AG10803 (cell line): Measurements from ENCODE around the gene SLC13A1.
"Not testable (repeated sequence)": the region's sequence is repeated elsewhere in the genome, so short reads cannot be mapped to it uniquely, and the experiment has no call there.

Source experiments
- DNase-seq: peaks from one replicate; pipeline ENCODE4 v3.0.0; 2010; ENCODE audit warnings: low read depth
- H3K4me3 ChIP-seq: 2 replicates; pipeline ENCODE4 v1.5.1; 2011; ENCODE audit warnings: mild to moderate bottlenecking, low read length, control low read depth
- TF ChIP-seq, protein P1 (sequence below): conservative IDR thresholded peaks from 2 replicates; pipeline ENCODE4 v1.5.1; 2011; ENCODE audit warnings: mild to moderate bottlenecking, low read length, control low read depth, inconsistent platforms

SLC13A1 gene

DNA sequence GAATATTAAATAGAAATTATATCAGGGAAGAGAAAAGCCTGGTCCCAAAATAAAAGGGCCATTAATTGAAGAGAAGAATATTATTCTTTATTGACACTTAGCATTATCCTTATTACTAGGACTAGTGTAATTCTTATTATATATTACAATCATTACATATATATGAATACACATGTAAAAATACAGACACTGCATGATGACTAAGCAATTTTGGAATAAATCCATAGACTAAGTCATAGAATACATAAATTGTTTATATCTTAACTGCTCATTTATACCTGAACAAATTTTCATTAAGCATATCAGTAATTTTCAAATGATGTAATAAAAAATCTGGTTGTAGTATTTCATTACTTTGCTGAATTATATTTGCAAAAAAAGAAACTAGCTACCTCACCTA lies 29.7 kb upstream of the SLC13A1 start:
- H3K4me3 ChIP-seq: no peak overlapping the region
- DNase-seq: no peak
- TF ChIP-seq, protein P1, sequence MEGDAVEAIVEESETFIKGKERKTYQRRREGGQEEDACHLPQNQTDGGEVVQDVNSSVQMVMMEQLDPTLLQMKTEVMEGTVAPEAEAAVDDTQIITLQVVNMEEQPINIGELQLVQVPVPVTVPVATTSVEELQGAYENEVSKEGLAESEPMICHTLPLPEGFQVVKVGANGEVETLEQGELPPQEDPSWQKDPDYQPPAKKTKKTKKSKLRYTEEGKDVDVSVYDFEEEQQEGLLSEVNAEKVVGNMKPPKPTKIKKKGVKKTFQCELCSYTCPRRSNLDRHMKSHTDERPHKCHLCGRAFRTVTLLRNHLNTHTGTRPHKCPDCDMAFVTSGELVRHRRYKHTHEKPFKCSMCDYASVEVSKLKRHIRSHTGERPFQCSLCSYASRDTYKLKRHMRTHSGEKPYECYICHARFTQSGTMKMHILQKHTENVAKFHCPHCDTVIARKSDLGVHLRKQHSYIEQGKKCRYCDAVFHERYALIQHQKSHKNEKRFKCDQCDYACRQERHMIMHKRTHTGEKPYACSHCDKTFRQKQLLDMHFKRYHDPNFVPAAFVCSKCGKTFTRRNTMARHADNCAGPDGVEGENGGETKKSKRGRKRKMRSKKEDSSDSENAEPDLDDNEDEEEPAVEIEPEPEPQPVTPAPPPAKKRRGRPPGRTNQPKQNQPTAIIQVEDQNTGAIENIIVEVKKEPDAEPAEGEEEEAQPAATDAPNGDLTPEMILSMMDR: no peak

DNA sequence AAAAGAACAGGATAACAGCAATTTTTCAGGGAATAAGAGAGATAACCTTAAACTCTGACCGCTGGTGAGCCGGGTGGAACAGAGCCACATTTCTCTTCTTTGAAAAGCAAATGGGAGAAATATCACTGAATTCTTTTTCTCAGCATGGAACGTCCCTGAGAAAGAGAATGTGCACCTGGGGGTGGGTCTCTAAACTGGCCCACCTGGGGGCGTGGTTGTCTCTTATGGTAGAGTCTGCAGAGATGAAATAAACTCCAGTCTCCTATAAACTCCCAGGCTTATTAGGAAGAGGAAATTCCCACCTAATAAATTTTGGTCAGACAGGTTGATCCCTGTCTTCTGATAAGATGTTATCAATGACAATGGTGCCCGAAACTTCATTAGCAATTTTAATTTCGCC lies 27.9 kb upstream of the SLC13A1 start:
- H3K4me3 ChIP-seq, DNase-seq: not testable (repeated sequence)

DNA sequence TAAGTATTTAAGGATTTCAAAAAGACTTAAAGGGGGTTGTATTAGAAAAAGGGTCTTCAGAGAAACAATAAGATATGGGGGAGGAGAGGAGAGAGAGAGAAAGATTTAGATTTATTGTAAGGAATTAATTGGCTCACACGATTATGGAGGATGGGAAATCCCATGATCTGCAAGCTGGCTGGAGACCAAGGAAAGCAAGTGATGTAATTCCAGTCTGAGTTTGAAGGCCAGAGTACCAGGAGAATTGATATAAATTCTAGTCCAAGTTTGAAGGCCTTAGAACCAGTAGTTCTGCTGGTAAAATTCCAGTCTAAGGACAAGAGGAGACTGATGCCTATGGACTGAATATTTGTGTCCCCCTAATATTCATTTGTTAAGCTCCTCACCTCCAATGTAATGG lies 20.6 kb upstream of the SLC13A1 start:
- no peak for DNase-seq
- no peak overlapping the region for H3K4me3 ChIP-seq
- TF ChIP-seq, protein P1: no peak

DNA sequence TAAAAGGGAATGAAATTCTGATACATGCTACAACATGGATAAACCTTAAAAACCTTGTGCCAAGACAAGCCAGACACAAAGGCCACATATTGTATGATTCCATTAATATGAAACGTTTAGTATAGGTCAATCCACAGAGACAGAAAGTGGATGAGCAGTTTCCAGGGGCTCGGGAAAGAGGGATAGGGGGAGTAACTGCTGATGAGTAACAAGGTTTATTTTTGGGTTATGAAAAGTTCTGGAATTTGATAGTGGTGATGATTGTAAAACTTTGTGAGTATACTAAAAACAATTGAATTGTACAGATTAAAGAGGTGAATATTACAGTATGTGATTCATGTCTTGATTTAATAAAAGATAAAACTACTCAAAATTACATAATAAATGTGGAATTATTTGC lies 19.1 kb upstream of the SLC13A1 start:
- no peak for DNase-seq
- TF ChIP-seq, protein P1: no peak
- no peak overlapping the region for H3K4me3 ChIP-seq

DNA sequence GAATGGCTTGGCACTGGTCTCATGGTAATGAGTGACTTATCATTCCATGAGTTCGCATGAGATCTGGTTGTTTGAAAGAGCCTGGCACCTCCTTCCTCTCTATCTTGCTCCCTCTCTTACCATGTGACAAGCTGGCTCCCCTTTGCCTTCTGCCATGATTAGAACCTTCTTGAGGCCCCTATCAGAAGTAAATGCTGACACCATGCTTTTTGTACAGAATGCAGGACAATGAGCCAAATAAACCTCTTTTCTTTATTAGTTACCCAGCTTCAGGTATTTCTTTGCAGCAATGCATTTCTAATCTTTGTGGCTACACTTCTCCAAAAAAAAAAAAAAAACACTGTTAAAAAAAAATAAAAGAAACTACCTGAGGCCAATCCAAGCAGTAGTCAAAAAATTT lies 17.1 kb upstream of the SLC13A1 start:
- no peak for DNase-seq
- no peak overlapping the region for H3K4me3 ChIP-seq
- TF ChIP-seq, protein P1: no peak

DNA sequence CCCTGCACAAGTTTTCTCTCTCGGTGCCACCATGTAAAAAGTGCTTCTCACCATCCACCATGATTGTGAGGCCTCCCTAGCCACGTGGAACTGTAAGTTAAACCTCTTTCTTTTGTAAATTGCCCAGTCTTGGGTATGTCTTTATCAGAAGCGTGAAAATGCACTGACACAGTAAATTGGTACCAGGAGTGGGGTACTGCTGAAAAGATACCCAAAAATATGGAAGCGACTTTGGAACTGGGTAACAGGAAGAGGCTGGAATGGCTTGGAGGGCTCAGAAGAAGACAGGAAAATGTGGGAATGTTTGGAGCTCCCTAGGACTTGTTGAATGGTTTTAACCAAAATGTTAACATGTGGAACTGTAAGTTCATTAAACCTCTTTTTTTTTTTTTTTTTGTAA lies 15.6 kb upstream of the SLC13A1 start:
- DNase-seq: no peak
- TF ChIP-seq, protein P1: no peak
- no peak overlapping the region for H3K4me3 ChIP-seq

DNA sequence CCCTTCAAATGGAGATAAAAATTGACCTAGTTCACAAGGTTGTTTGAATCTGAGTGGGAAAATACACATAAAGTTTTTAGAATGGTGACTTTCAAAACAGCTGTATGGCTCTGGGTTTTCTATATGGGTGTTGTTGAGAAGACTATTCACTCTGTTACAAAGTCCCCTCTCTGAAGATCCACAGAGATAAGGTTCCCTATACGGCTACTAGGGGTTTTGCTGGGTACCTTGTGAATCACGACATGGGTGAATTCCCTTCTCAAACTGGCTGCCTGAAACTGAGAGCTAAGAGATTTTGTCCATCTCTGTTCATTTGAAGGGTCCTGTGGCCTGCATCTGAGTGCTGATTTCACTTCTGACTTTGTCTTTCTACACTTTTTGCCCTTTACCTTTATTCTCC lies 11.8 kb upstream of the SLC13A1 start:
- no peak overlapping the region for H3K4me3 ChIP-seq
- no peak for DNase-seq
- TF ChIP-seq, protein P1: no peak

DNA sequence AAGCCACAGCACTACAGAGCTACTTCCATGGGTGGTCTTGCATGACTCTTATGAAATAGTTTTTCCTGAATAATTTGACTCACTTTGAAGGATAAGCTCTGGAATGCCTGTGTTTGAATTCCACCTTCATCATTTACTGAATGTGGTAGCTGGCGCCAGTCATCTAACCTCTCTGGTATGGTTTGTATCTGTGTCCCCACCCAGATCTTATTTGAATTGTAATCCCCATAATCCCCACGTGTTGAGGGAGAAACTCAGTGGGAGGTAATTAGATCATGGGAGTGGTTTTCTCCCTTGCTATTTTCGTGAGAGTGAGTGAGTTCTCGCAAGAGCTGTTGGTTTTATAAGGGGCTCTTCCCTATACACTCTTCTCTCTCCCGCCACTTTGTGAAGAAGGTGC lies 11.2 kb upstream of the SLC13A1 start:
- DNase-seq: no peak
- TF ChIP-seq, protein P1: no peak
- H3K4me3 ChIP-seq: no peak overlapping the region
